Eye (tissue), 1 donor: ENCODE measurements around the gene MTHFSD.

Experiments
- DNase-seq: peaks from one replicate; pipeline ENCODE4 v3.0.0-alpha.2; 2015

The MTHFSD gene

GRCh38 chr16:86569701-86570447, 14.8 kb upstream of the MTHFSD start:
- DNase-seq: peak; percentile 54

GRCh38 chr16:86568677-86569623, 13.9 kb upstream of the MTHFSD start:
- peak; percentile 43 for DNase-seq

- DNase-seq: no peak
Observed at GRCh38 chr16:86567701-86568581, 12.9 kb upstream of the MTHFSD start.

GRCh38 chr16:86566966-86567700, 12.1 kb upstream of the MTHFSD start:
- peak; percentile 69 for DNase-seq

GRCh38 chr16:86566601-86566965, 11.5 kb upstream of the MTHFSD start, which contains the start of gene FOXC2:
TSS of gene FOXC2 (plus strand) at chr16:86566829. CDS start at chr16:86567336, 507 bp downstream.
- peak; percentile 96 for DNase-seq

GRCh38 chr16:86565644-86566511, 10.8 kb upstream of the MTHFSD start:
- peak; percentile 51 for DNase-seq

- peak; percentile 63 for DNase-seq
Observed at GRCh38 chr16:86565181-86565631, 10.2 kb upstream of the MTHFSD start.

DNA sequence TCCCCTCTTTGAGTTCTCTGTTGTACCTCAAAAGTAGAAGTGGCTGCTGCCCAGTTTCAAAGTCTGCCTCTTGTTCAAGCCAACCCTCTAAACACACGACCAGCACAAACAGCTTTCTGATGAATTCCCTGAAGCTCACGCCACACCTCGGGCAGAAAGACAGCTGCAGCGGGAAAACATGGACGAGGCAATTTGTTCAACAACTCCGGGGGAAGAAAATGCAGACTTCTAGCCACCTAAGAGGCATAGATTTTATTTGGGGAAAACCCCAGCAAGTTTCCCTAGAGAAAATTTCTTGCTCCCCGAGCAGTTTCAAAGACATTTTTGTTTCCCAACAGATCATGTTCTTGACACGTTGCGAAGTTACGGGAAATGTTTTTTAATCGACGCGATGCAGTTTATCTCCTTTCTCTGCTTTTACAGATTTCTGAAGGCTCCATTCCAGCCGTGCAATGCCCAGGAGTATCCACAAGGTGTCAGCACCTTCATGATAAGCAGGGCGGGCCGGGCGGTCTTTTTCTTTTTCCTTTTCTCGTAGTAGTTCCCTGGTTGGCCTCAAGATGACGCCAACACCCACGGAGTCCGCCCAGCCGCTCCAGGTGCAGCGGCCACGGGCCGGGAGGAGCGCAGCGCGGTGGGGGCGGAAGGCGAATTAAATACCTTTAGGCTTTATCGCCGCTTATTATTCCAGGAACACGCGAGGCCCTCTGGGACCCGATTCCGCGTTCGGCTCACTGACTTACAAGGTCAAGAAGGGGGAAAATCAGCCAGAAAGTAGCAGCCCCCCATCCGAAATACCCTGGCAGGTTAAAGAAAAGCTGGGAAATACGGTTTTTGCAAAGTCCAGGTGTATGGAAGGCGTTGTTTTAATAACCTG, 8.7 kb upstream of the MTHFSD start:
- peak; percentile 97 for DNase-seq

- DNase-seq: no peak
Observed at GRCh38 chr16:86562356-86562755, 7.3 kb upstream of the MTHFSD start.

- no peak for DNase-seq
Observed at GRCh38 chr16:86559802-86560305, 4.8 kb upstream of the MTHFSD start.

DNA sequence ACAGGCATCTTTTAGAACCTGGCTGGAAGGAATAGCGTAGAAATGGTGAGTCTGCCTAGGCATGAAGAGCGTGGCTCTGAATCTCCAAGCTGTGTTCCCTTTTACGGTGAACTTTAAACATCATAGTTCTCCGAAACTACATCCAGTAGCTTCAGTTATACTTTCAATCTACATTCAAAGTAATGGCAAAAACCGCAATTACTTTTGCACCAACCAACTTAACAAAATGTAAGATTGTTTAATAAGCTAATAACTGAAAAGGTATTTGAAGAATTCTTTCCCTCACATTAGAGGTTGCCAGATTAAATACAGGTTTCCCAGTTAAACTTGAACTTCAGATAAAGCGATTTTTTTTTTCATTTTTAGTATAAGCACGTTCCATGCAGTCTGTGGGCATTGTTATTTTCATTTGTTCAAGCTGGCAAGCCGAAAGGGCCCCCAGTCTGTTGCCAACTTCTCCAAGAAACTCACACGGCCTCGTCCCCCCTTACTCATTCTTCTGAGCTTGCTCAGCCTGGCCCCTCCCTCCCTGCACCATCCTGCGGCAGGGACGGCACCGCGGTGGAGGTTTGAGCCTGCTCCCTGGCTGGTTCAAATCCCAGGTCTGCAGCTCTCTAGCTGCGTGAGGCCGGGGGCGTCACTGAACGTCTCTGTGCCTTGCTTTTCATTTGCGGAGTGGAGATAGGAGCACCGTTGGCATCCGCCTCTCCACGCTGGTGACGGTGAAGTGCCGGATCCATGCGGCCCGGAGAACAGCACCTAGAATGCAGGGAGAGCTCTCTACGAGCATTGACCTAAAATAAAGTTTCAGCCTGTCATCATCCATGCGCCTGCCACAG, 3.5 kb upstream of the MTHFSD start:
- DNase-seq: no peak

DNA sequence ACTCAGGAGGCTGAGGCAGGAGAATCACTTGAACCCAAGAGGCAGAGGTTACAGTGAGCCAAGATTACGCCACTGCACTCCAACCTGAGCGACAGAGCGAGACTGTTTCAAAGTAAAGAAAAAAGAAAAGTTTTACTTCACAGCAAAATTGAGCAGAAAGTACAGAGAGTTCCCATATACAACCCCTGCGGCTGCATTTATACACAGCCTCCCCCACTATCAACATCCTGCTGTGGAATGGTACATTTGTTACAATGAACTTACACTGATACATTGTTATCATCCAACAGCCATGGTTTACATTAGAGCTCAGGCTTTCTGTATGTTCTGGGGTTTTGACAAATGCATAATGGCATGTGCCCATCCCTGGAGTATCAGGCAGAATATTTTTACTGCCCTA, 2.6 kb upstream of the MTHFSD start:
- DNase-seq: no peak

DNA sequence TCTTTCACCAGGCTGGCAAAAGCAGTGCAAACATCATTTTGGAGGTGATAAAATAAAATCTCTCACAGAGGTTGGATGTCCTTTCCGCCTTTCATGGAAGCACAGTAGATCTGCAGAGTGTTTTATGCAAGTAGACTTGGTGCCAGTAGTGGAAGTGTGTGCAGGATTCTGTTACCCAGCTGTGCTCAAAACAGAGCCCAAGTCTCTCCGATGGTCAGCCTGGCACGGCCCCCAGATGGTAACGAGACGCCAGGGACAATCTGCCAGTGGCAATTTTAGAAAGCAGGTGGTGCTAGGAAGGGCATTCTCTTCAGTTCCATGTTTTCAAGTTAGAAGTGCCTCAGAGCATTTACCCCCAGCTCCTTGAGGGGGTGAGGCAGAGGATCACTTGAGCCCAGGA, 1.5 kb upstream of the MTHFSD start:
- no peak for DNase-seq

- no peak for DNase-seq
Observed at GRCh38 chr16:86555704-86556075, 655 bp upstream of the MTHFSD start.

DNA sequence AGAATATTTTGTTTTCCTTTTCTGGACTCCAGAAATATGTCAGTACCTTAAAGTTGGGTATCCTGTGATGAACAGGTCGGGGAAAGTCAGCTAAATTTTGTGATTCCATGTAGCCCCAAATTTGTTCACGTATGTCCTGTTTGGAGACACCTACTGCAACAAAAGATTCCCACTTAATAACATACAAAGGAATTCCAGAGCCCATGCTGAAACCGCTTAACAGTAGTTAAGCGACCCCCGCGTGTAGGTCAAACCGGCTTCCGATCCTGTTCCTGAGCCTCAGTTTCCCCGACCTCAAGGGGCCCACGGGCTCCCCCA, 477 bp downstream of the MTHFSD start:
- no peak for DNase-seq

- DNase-seq: no peak
Observed at GRCh38 chr16:86553356-86553755, 1.7 kb downstream of the MTHFSD start.

- DNase-seq: no peak
Observed at GRCh38 chr16:86550281-86550680, 4.8 kb downstream of the MTHFSD start.

DNA sequence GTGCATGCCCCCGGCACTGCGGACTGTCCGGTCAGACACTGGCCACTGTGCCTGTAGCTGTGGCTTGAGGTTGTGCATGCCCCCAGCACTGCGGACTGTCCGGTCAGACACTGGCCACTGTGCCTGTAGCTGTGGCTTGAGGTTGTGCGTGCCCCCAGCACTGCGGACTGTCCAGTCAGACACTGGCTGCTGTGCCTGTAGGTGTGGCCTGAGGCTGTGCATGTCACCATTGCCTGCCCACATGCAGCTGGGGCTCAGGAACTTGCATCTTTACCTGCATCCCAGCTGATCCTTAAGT, 5.2 kb downstream of the MTHFSD start:
- no peak for DNase-seq
